SKM-1 treated with dmso at 0.1 percent for 144 hours (cell line): Measurements from ENCODE around the gene DFFB.

Source experiments
- DNase-seq: peaks from one replicate; lab custom pipeline; 2025; ENCODE audit not compliant: unreplicated experiment; lab: John Stamatoyannopoulos, UW

DFFB gene

DNA sequence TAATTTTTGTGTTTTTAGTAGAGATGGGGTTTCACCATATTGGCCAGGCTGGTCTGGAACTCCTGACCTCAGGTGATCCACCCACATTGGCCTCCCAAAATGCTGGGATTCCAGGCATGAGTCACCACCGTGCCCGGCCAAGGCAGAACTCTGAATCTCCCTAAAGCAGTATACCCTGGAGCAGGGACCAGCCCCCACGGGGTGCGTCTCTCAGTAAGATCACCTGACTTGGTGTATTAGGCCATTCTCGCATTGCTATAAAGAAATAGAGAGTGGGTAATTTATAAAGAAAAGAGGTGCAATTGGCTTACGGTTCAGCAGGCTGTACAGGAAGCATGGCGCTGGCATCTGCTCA is 14.2 kb downstream of the DFFB start:
- DNase-seq = no peak

DNA sequence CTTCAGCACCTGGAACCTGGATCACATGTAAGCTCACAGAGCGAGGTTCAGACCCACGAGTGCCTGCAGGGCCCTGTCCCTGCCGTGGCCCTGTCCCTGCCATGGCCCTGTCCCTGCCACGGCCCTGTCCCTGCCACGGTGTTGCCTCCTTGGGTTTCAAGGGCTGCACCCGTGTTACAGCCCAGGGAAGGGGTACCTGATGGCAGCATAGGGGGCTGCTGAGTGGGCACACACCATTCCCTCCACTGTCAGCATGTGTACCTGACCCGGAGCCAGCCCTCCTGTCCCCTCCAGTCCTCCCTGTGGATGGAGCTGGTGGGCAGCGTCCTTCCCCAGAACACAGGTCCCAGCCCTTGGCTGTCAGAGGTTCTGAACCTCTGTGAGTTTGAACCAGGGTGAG is 15.3 kb downstream of the DFFB start:
- no peak for DNase-seq

DNA sequence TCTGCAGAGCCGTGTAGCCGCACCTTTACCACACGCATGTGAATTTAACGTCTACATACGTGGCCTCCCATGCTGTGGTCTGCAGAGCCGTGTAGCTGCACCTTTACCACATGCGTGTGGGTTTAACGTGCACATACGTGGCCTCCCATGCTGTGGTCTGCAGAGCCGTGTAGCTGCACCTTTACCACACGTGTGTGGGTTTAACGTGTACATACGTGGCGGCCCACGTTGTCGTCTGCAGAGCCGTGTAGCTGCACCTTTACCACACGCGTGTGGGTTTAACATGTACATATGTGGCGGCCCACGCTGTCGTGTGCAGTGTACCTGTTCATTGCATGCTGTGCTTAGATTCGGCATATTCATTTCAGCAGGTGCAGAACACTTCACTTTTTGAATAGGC is 17.5 kb downstream of the DFFB start:
- no peak for DNase-seq

- no peak for DNase-seq
Observed at GRCh38 chr1:3876716-3877115, 19.4 kb downstream of the DFFB start.

- DNase-seq = no peak
Observed at GRCh38 chr1:3879099-3879498, 21.8 kb downstream of the DFFB start.

DNA sequence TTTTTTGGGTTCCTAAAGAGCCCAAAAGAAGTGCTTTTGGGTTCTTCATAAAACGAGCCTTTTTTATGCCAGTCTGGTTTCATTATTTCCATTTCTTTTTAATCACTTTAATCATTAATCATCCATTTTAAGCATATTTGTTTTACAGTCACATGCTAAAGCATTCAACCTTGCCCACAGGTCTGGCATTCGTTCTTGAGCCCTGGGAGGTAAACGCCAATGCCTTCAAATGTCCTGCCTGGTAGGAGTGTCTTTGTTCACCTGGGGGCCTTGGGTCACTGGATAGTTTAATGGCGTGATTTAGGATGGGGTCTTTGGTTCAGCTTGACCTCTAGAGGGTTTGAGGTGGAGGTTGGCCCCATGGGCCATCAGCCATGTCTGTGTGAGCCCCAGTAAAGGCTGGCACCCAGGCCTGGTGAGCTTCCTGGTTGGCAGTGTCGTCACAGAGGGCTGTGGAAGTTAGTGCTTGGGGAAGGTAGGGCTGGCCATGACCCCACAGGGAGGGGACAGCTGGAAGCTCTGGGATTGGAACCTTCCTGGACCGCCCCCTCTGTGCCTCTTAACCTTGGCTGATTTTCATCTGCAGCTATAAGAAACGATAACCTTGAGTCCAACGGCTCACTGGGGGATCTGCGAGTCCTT is 22.6 kb downstream of the DFFB start:
- no peak for DNase-seq

DNA sequence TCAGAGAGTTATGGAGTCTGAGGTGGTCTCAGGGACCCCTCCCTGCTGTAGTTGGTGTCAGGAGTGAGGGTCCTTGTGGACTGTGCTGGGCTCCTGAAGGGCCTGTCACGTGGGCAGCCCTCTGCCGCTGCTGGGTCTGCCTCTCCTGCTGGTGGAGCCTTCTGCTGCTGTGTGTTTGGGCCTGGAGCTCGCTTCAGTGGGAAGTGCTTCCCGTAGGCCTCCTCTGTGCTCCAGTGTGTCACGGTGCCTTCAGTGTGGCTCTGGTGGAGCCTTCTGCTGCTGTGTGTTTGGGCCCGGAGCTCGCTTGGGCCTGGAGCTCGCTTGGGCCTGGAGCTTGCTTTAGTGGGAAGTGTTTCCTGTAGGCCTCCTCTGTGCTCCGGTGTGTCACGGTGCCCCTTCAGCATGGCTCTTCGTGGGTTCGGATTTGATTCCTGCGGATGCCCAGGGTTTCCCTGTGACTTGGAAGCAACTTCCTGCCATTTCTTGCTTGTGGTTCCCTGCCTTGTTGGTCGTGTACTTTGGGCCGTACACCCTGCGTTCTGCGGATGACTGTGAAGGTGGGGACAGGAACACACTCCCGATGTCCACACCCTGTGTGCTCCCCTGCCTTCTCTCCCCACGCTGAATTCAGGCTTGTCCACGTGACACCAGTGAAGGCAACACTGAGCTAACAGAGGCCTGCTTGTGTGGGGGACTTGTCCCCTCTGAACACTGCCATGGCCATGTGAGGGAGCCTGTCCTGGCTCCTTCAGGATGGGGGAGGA is 23.3 kb downstream of the DFFB start:
- DNase-seq = no peak

- no peak for DNase-seq
Observed at GRCh38 chr1:3881193-3881480, 23.9 kb downstream of the DFFB start.

DNA sequence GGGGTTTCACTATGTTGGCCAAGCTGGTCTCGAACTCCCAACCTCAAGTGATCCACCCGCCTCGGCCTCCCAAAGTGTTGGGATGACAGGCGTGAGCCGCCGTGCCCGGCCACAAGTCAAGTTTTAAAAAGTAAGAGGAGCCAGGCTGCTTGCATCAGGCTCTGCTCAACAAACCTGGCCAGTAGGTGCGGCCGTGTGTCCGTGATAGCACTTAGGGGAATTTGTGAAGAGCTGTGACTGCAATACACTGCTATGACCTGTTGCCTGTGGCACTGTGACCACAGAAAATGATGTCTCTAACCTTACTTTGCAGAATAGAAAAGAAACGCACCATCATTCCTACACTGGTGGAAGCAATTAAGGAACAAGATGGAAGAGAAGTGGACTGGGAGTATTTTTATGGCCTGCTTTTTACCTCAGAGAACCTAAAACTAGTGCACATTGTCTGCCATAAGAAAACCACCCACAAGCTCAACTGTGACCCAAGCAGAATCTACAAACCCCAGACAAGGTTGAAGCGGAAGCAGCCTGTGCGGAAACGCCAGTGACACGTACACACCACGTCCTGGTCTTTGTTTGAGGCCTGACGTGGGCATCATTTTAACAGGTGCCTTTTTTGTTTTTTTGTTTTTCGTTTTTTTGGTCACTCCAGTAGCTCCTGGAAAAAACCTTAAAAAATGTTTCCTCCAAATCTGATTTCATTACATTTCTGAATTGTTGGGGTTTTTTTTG is 26.1 kb downstream of the DFFB start:
- DNase-seq = no peak

DNA sequence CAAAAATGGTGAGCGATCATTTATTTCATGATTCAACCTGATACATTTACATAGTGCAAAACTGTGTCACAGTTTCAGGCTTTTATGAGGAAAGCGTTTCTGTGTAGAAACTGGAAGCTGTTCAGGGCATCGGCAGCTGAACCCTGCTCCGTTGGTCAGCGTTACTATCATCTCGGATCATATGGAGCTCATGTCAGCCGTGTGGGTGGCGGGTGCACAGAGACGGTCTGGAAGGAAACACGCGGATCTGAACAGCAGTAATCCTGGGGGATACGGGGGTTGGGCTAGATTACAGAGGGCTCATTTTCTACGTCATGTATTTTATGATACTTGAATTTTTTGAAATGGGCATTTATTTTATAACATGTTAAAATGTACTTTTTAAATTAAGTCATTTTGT is 27.7 kb downstream of the DFFB start:
- DNase-seq = no peak

DNA sequence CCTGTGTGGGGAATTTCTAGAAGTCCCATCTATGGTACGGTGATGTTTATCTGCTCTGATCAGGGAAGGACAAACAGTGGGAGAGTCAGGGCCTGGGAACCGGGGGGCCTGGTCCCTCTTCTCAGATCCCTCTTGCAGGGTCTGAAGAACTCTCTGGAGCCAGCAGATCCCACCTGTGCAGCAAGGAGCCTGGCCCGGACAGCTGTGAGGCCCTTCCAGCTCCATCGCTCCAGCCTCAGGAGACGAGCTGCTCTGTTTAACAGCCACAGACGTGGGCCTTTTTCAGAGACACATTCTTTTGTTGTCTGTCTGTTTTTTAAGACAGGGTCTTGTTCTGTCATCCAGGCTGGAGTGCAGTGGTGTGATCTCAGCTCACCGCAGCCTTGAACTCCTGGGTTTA is 28.3 kb downstream of the DFFB start:
- no peak for DNase-seq

DNA sequence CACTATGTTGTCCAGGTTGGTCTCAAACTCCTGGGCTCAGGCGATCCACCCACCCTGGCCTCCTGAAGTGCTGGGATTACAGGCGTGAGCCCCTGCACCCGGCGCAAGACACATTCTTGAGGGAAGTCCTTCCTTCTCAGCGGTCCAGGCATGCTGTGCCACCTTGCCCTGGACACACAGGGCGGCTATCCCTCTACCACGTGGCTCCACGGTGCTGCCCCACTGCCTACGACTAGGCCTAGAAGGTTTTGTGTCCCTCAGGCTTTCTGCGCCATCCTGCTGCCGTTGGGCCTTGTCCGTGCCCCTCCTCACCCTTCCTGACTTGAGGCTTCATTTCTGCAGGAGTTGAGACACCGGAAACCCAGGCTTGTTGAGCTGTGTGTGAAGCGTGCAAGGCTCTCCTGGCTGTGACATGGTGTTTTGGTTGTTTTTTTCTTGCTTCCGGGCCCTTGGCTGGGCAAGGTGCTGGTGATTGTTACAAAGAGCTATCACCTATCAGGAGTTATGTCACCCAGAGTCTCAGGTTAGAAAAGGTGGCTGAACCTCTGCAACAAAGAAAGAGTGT is 28.9 kb downstream of the DFFB start:
- DNase-seq = no peak

DNA sequence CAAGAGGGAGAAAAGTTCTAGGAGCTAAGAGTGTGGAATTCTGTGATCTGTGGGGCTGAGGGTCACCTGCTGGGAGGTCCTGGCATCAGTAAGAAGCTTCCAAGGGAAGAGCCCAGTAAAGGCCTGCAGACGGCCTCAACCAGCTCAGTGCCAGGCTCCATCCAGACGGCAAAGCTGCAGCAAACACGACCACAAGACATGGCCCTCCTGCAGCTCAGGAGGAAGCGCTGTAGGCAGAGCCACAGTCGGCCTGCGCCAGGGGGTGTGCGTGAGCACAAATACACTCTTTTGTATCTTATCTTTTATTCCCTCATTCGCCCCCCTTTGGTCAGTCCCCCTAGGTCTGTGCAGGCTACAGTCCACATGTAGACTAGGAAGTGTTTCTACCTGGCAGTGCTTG is 29.4 kb downstream of the DFFB start:
- DNase-seq = no peak

DNA sequence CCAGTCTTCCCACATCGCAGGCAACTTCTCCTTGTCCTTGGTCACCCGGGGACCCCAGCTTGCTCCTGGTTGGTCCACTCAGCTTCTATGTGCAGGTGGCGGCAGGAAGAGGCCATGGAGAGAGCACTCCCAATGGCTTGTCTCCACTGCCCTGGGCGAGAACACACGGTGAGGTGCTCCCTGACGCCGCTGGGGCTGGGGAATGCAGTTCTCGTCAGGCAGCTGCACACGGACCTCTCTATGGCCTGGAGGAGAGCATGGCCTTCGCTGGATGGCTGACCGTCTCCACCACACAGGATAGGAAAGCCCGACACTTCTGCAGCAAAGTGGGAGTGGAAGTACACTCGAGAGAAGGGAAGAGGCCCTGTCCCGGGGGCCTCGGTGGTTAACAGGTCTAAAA is 31.0 kb downstream of the DFFB start:
- DNase-seq = no peak

DNA sequence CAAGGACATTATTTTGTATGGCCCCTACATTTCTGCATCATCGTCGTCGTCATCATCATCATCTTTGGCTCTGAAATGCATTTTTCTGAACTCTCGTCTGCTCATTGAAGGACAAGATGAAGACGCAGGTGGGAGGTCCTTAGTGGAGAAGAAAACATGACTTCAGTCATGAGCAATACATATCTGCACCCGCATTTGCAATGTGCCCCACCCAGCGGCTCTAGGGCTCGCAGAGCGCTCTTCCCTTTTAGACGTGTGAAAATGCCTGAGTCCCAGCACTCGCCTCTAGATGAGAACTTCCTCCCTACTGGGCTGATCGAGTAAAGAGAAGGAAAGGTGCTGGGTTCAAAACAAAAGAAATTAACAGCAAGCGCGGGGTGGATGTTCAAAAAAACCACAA is 32.7 kb downstream of the DFFB start:
- no peak for DNase-seq

DNA sequence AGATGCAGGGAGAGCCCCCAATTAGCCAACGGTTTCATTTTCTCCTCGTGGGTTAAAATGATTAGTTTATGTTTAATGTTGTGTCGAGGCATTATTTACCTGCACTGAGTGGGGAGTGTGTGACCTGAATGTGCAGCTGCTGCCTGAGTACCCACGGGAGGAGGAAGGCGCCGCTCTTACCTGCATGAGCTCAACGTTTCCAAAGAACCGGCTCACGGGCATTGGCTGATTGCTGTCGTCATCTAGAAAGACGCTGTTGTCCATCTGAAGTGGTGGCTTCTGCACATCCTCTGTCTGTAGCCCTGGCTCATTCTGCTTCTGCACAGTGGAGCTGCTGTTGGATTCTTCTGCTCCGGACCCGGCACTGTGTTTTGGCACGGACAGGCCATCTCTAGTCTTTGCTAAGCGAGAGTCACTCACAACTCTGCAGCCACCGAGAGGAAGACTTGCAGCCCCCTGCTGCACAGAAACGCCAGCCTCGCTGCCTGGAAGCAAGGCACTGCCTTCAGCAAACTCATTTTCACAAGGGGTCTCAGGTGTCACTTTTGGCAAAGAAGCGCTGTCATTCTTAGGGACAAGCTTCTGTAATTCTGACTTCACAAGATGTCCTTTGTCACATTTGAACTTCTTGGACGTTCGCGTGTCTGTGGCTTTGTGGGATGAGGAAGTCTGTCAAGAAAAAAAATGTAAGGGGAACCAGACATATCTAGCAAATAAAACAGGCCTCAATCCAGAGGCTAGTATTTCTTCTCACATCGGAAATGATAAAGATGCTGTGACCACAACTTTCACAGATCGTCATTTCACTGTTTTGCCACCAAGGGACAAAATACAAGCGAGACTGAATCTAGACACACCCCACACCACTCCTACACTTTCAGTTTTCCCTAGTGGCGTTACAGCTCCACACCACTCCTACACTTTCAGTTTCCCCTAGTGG is 33.4 kb downstream of the DFFB start:
- no peak for DNase-seq

DNA sequence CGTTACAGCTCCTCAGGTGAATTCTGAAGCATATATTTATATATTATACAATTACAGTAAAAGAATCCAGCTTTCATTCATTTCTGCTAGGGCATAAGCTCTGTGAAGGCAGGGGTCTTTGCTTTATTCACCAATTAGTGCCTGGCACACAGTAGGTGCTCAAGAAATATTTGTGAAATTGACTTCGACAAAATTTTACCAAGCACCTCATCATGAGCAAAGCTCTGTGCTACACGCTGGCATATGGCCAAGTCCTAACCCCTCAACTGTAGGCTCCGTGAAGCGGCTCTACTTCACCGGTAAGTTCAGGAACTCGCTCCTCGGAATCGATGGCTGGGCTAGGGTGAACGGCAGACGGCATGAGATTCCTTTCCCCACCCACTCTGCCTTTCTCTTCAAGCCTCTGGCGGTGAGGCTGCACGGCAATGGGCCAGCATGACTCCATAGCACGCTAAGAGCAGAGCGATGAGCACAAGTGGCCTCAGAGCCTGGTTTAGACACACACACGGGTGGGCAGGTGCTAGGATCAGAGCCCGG is 34.1 kb downstream of the DFFB start:
- DNase-seq = no peak

GRCh38 chr1:3892748-3893147 is 35.5 kb downstream of the DFFB start:
- DNase-seq = no peak

- DNase-seq = no peak
Observed at GRCh38 chr1:3893190-3893589, 35.9 kb downstream of the DFFB start.

GRCh38 chr1:3894626-3895278 is 37.5 kb downstream of the DFFB start:
- no peak for DNase-seq
